NCI-H1694 (cell line): ENCODE data around the gene GCSAM.

Experiments
- DNase-seq: peaks from one replicate; lab custom pipeline; 2025; lab: John Stamatoyannopoulos, UW

GCSAM gene, protein sequence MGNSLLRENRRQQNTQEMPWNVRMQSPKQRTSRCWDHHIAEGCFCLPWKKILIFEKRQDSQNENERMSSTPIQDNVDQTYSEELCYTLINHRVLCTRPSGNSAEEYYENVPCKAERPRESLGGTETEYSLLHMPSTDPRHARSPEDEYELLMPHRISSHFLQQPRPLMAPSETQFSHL

DNA sequence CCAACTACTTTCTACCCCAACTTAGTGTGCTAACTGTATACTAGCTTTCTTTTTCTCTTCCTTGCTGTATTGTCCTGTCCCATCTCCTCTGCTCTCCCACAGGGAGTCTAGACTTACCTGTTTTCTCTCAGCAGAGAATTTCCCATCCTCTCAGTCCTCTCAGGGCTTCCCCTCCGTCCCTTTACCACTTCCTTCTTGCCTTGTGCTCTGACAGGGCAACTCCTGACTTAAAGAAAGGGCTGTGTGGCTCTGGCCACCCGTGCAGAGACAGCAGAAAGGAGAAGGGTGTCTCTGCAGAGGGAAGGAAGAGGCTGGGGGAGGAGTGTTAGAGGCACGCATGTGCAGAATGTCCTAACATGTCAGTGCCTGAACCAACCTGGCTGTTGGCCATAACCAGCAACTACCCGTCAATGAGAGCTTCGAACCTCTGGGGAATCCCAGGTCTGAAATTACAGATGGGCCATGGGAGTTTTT is at the start of gene GCSAM:
Gene GCSAM, minus strand, starts transcription at position 274 of the 474 bp plus-strand sequence. Its CDS starts 128 bp downstream, at position 146.
- no peak for DNase-seq

DNA sequence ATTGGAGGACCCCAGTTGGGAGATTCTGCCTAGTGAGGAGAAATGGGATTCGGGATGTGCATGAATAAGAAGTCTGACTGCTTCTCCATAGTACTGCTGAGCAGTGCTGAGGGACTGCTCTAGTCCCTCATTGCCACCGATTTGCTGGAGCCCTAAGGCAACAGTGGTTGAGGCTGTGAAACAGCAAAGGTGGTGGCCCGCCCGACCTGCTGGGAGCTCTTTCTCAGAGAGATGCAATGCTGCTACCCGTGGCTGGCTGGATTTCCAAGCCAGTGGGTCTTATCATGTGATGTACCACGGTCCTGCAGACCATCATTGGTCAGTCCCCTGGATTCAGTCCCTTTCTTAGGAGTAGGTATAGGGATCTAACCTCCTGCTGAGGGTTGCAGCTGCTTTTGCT is 42.6 kb upstream of the GCSAM start:
- no peak for DNase-seq

DNA sequence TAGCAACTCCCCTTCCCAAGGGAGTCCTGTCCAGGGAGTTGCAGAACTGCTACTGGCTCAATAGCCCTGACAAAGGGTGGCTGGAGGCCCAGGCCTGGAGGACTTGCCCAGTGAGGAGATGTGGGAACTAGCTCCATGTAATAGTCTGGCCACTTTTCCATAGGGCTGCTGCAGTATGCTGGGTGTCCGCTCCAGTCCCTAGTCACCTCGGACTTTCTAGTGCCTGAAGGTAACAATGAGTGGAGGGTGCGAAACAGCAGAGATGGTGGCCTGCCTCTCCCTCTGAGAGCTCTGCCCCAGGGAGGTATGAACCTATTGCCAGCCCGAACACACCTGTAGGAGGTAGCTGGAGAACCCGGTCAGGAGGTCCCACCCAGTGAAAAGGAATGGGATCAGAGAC is 42.0 kb upstream of the GCSAM start:
- DNase-seq = no peak

DNA sequence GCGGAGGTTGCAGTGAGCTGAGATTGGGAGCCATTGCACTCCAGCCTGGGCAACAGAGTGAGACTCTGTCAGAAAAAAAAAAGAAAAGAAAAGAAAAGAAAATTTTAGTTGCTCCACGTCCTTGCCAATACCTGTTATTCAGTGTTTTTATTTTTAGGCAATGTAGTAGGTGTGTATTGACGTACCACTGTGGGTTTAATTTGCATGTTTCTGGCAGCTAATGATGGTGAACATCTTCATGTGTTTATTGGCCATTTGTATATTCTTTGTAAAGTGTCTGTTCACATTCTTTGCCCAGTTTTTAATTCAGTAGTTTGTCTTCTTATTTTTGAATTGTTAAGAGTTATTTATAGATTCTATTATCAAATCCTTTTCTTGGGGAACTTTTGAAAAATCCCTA is 38.1 kb upstream of the GCSAM start:
- no peak for DNase-seq

DNA sequence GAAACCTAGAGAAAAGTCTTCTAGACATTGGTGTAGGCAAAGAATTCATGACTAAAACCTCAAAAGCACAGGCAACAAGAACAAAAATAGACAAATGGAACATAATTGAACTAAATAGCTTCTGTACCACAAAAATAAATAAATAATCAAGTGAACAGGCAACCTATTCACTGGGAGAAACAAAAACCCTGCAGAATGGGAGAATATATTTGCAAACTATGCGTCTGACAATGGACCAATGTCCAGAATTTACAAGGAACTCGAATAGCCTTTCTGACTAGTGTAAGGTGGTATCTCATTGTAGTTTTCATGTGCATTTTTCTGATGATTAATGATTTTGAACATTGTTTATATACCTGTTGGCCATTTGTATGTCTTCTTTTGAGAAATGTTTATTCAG is 37.0 kb upstream of the GCSAM start:
- no peak for DNase-seq

DNA sequence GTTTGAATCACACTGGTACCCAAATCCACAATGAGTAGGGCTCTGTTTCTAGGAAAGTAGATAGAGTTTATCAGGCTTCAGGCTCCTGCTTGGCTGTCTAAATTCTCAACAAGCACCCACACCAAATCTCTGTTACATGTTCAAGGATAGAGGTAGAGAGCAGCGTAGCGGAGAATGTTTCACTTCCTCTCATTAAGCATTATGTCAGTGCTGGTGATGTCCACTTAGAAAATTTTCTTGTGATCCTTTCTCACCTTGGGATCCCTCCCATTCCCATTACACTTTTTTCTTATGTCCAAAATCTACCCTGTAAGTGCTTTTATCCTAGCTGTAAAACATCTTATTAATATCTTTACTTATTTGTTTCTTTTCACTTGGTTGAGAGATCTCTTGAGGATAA is 34.7 kb upstream of the GCSAM start:
- DNase-seq = no peak

- no peak for DNase-seq
These were observed 16.1 kb upstream of the GCSAM start for GRCh38 chr3:112149136-112149535.

- DNase-seq = no peak
These were observed 10.6 kb upstream of the GCSAM start for GRCh38 chr3:112143689-112144088.

DNA sequence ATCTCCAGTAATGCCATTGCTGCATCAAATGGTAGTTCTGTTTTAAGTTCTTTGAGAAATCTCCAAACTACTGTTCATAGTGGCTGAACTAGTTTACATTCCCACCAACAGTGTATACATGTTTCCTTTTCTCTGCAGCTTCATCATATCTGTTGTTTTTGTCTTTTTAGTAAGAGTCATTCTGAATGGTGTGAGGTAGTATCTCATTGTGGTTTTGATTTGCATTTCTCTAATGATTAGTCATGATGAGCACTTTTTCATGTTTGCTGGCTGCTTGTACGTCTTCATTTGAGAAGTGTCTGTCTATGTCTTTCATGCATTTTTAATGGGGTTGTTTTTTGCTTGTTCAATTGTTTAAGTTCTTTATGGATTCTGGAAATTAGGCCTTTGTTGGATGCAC is 10.2 kb upstream of the GCSAM start:
- DNase-seq = no peak

- DNase-seq = no peak
These were observed 8.2 kb upstream of the GCSAM start for GRCh38 chr3:112141293-112141692.

- no peak for DNase-seq
These were observed 7.5 kb upstream of the GCSAM start for GRCh38 chr3:112140584-112140983.

GRCh38 chr3:112138219-112138969 is 5.3 kb upstream of the GCSAM start:
- DNase-seq = no peak

- DNase-seq = no peak
These were observed 4.7 kb upstream of the GCSAM start for GRCh38 chr3:112137781-112138180.

DNA sequence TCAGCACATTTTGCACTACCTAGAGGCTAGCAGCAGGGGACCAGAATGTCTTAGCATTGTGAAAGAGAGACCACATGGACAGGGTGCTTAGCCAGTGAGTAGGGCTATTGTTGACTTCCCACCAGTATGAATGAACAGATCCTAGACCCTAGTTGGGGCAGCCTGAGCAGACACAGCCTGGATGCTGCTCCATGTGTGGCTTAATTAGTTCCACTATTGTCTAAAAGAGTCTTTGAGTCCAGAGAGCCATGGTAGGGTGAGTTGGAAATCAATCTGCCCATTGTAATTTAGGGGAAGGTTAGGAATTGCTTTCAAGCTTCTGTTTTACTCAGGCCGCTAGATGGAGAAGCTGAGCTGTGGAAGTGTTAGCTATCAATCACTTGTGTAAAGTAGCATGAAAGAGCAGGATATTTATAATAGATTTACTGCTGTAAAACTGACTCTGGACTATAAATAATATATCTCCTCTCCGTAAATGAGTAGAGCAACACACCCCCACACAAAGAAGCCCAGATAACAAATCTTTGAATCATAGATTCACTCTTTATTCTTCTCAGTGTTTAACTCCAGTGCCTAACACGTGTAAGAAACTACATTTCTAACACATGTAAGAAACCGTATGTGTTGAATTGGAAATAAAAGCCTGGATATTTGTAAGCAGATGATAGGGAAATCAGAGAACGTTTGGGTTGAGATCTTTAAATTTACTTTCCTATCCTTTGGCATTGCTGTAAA is 4.1 kb upstream of the GCSAM start:
- DNase-seq = peak; percentile 54

- DNase-seq = no peak
These were observed 3.0 kb upstream of the GCSAM start for GRCh38 chr3:112136046-112136445.

- no peak for DNase-seq
These were observed 1.5 kb upstream of the GCSAM start for GRCh38 chr3:112134335-112135124.

- no peak for DNase-seq
These were observed 732 bp upstream of the GCSAM start for GRCh38 chr3:112133626-112134334.

GRCh38 chr3:112132554-112132953 is 494 bp downstream of the GCSAM start:
- DNase-seq = no peak

DNA sequence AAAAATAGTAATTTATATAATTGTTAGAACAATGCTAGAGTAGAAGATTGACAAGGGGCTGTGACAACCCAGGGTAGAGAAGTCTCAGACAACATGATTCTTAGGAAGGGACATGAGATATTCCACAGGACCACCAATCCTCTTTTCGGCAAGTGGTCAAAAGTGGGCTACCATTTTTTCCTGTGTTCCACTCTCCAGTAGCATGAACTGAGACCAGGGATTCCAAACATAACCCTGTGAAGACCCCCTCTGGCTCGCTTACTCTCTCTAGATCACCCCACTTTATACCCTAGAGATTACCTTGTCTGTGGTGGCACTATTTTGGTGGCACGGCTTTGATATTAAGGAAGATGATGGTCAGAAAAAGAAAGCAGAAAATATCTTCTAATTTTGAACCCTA is 960 bp downstream of the GCSAM start:
- DNase-seq = no peak

DNA sequence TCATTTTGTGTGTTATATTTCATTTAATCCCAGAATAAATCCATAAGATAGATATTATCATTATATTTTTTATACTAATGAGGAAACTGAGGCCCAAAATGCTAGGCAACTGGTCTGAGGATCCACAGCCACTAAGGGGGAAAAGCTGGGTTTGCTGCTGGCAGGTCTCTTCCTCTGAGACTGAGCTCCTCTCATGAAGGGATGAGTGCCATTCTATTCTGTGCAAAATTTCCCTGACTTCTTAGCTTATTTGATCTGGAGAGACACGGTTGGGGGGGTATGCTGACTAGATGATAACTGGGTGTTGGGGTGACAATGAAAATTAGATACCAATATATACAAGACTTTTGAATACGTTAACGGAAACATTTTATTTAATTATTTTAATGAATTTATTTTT is 1.9 kb downstream of the GCSAM start:
- no peak for DNase-seq

DNA sequence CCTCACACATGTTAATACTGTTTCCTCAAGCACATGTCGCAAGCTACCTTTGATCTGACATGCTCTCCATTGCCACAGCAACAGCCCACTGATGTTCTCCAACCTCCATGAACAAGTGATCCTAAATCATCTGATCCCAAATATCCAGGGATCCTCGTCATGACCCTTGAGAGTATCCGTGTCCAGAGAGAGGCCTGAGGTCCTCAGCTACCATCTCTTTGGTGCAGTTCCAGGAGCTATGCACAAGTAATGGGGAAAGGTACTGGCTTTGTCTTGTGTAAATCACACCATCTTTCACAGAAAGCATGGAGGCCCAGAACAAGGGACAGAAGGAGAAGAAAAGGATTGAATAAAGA is 2.4 kb downstream of the GCSAM start:
- DNase-seq = no peak
